Myometrial cell (primary cell): ENCODE measurements around the gene MON2. TPM values are rescaled to one million over a fixed set of nuclear protein-coding genes. Genes with fewer than 3 reads are reported as not detected.

Source experiments
- total RNA-seq: library from RNA; depleted of rRNA; stranded (reverse); fragments of >200 nt; gene quantifications from 2 replicates; pipeline ENCODE4 v1.2.3, GENCODE V29; 2015

The MON2 gene, protein sequence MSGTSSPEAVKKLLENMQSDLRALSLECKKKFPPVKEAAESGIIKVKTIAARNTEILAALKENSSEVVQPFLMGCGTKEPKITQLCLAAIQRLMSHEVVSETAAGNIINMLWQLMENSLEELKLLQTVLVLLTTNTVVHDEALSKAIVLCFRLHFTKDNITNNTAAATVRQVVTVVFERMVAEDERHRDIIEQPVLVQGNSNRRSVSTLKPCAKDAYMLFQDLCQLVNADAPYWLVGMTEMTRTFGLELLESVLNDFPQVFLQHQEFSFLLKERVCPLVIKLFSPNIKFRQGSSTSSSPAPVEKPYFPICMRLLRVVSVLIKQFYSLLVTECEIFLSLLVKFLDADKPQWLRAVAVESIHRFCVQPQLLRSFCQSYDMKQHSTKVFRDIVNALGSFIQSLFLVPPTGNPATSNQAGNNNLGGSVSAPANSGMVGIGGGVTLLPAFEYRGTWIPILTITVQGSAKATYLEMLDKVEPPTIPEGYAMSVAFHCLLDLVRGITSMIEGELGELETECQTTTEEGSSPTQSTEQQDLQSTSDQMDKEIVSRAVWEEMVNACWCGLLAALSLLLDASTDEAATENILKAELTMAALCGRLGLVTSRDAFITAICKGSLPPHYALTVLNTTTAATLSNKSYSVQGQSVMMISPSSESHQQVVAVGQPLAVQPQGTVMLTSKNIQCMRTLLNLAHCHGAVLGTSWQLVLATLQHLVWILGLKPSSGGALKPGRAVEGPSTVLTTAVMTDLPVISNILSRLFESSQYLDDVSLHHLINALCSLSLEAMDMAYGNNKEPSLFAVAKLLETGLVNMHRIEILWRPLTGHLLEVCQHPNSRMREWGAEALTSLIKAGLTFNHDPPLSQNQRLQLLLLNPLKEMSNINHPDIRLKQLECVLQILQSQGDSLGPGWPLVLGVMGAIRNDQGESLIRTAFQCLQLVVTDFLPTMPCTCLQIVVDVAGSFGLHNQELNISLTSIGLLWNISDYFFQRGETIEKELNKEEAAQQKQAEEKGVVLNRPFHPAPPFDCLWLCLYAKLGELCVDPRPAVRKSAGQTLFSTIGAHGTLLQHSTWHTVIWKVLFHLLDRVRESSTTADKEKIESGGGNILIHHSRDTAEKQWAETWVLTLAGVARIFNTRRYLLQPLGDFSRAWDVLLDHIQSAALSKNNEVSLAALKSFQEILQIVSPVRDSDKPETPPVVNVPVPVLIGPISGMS (N-terminal part only)
- total RNA-seq: 16.1 and 20.0 TPM in 2 replicates

DNA sequence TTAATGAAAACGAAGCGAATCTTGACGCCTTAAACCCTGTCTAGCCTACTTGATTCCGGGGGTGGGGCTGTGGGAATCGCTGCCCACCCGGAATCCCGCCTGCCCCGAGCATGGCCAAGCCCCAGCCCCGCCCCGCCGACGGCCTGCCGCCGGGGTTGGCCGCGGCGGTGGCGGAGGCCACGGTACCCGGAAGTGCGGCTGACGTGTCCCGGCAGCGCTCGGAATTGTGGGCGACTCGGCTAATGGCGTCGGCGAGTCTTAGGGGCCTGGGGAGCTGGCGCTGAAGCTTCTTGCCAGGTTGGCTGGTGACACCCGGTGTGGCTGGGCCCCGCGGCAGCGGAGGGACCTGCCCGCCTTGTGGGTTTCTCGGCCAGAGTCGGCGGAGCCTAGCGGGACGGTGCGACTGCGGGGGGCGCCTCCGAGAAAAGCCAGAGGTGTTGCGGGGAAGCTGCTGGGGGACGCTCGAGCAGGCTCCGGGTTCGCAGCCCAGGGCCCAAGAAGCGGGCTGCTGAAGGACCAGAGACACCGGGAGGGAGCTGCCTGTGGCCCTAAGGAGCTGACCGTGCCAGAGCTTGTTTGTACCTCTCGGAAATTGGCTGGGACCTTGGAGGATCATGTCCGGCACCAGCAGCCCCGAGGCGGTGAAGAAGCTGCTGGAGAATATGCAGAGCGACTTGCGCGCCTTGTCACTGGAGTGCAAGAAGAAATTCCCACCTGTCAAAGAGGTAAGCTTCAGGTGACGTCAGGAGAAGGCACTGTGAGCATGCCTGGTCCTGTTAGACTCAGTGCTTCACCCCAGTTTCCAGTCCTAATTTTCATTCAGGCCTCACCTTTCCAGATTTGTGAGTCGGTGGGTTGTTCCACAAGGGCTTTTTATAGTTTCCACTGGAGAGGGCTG, at the start of gene MON2:
Gene MON2 (plus strand): TSS at position 233 of the 898 bp plus-strand sequence. CDS start 382 bp downstream, at position 615.

Other genes starting within 250 kb of the MON2 start
- gene USP15, start 206.4 kb upstream of the MON2 start, total RNA-seq: 22.2 and 54.4 TPM in 2 replicates